SJCRH30 (cell line): Measurements from ENCODE around the gene RGL1. TPM values are rescaled to one million over a fixed set of nuclear protein-coding genes. Genes with fewer than 3 reads are reported as not detected.

Experiments
- DNase-seq, 2 experiments: peaks; one replicate each; pipeline ENCODE4 v3.0.0-alpha.2; 2015 to 2020
- H3K27ac ChIP-seq: fragments of 250-450 bp; sonication (Bioruptor Pico); 2 replicates; pipeline ENCODE4 v1.5.1; 2020; ENCODE audit warnings: mild to moderate bottlenecking, moderate library complexity
- H3K27me3 ChIP-seq: fragments of 250-450 bp; sonication (Bioruptor Pico); 2 replicates; pipeline ENCODE4 v1.5.1; 2020; ENCODE audit warnings: mild to moderate bottlenecking, moderate library complexity
- H3K36me3 ChIP-seq: fragments of 250-450 bp; sonication (Bioruptor Pico); 2 replicates; pipeline ENCODE4 v1.5.1; 2020; ENCODE audit warnings: mild to moderate bottlenecking, moderate library complexity
- H3K4me1 ChIP-seq: fragments of 250-450 bp; sonication (Bioruptor Pico); 2 replicates; pipeline ENCODE4 v1.5.1; 2020; ENCODE audit warnings: mild to moderate bottlenecking, moderate library complexity
- H3K4me3 ChIP-seq: fragments of 250-450 bp; sonication (Bioruptor Pico); 2 replicates; pipeline ENCODE4 v1.5.1; 2020; ENCODE audit warnings: mild to moderate bottlenecking, moderate library complexity
- H3K9me3 ChIP-seq: fragments of 250-450 bp; sonication (Bioruptor Pico); replicated peaks from 2 replicates; pipeline ENCODE4 v1.5.1; 2020; ENCODE audit warnings: mild to moderate bottlenecking, moderate library complexity
- total RNA-seq: library from RNA; depleted of rRNA; stranded (reverse); fragments of >200 nt; shearing (Covaris generic); gene quantifications from 2 replicates; pipeline ENCODE4 v1.2.3, GENCODE V29; 2014

The RGL1 gene
- total RNA-seq, 1 experiment from 2014 or later, result 0.32 TPM

- H3K4me1 ChIP-seq, result no peaks in the 10 kb centered on the region
- no peak for DNase-seq
- no peak overlapping the region for H3K4me3 ChIP-seq
- no peak overlapping the region for H3K27ac ChIP-seq
- no peaks in the 10 kb centered on the region for H3K9me3 ChIP-seq
- H3K36me3 ChIP-seq, result no peaks in the 10 kb centered on the region
- H3K27me3 ChIP-seq, result no peaks in the 10 kb centered on the region
Observed at GRCh38 chr1:183824291-183824690, 19.4 kb downstream of the RGL1 start.

- no peak for DNase-seq
- no peaks in the 10 kb centered on the region for H3K4me1 ChIP-seq
Observed at GRCh38 chr1:183827801-183828200, 22.9 kb downstream of the RGL1 start.

GRCh38 chr1:183830389-183830788 is 25.5 kb downstream of the RGL1 start:
- Histone ChIP-seq H3K9me3 (no peaks in the 10 kb centered on the region), H3K4me1 (no peaks in the 10 kb centered on the region), H3K4me3 (no peak overlapping the region), H3K27ac (no peak overlapping the region), H3K27me3 (no peaks in the 10 kb centered on the region), H3K36me3 (no peaks in the 10 kb centered on the region)
- DNase-seq, result no peak

More at GRCh38 chr1:183827801-183828200, 22.9 kb downstream of the RGL1 start:
- no peaks in the 10 kb centered on the region for H3K27me3 ChIP-seq
- no peak overlapping the region for H3K4me3 ChIP-seq
- no peaks in the 10 kb centered on the region for H3K36me3 ChIP-seq
- H3K27ac ChIP-seq, result no peak overlapping the region
- no peaks in the 10 kb centered on the region for H3K9me3 ChIP-seq

- no peaks in the 10 kb centered on the region for H3K4me1 ChIP-seq
- DNase-seq, result no peak
Observed at GRCh38 chr1:183831311-183831710, 26.4 kb downstream of the RGL1 start.

GRCh38 chr1:183832459-183832858 is 27.5 kb downstream of the RGL1 start:
- H3K27ac ChIP-seq, result no peak overlapping the region

More at GRCh38 chr1:183831311-183831710, 26.4 kb downstream of the RGL1 start:
- Histone ChIP-seq H3K4me3 (no peak overlapping the region), H3K27ac (no peak overlapping the region), H3K27me3 (no peaks in the 10 kb centered on the region), H3K36me3 (no peaks in the 10 kb centered on the region), H3K9me3 (no peaks in the 10 kb centered on the region)

GRCh38 chr1:183834568-183834967 is 29.6 kb downstream of the RGL1 start:
- Histone ChIP-seq H3K9me3 (no peaks in the 10 kb centered on the region), H3K27me3 (no peaks in the 10 kb centered on the region), H3K4me3 (no peak overlapping the region), H3K4me1 (no peaks in the 10 kb centered on the region), H3K36me3 (no peaks in the 10 kb centered on the region), H3K27ac (no peak overlapping the region)
- DNase-seq, result no peak

More at GRCh38 chr1:183832459-183832858, 27.5 kb downstream of the RGL1 start:
- no peaks in the 10 kb centered on the region for H3K4me1 ChIP-seq
- H3K27me3 ChIP-seq, result no peaks in the 10 kb centered on the region
- no peaks in the 10 kb centered on the region for H3K36me3 ChIP-seq
- no peaks in the 10 kb centered on the region for H3K9me3 ChIP-seq
- no peak for DNase-seq
- no peak overlapping the region for H3K4me3 ChIP-seq

- Histone ChIP-seq H3K9me3 (no peaks in the 10 kb centered on the region), H3K4me1 (no peaks in the 10 kb centered on the region), H3K27me3 (no peaks in the 10 kb centered on the region), H3K4me3 (no peak overlapping the region), H3K36me3 (no peaks in the 10 kb centered on the region), H3K27ac (no peak overlapping the region)
- no peak for DNase-seq
Observed at GRCh38 chr1:183836598-183836997, 31.7 kb downstream of the RGL1 start.

- Histone ChIP-seq H3K4me3 (no peak overlapping the region), H3K9me3 (no peaks in the 10 kb centered on the region), H3K27me3 (no peaks in the 10 kb centered on the region), H3K4me1 (no peaks in the 10 kb centered on the region), H3K36me3 (no peaks in the 10 kb centered on the region), H3K27ac (no peak overlapping the region)
- DNase-seq, result no peak
Observed at GRCh38 chr1:183837062-183837461, 32.1 kb downstream of the RGL1 start.

- Histone ChIP-seq H3K4me3 (no peak overlapping the region), H3K36me3 (no peaks in the 10 kb centered on the region), H3K27ac (no peak overlapping the region), H3K4me1 (peaks cover 9% of the 10 kb centered on the region), H3K9me3 (no peaks in the 10 kb centered on the region), H3K27me3 (no peaks in the 10 kb centered on the region)
- DNase-seq, result no peak
Observed at GRCh38 chr1:183838221-183838620, 33.3 kb downstream of the RGL1 start.

GRCh38 chr1:183840140-183840539 is 35.2 kb downstream of the RGL1 start:
- Histone ChIP-seq H3K4me3 (no peak overlapping the region), H3K27ac (no peak overlapping the region), H3K9me3 (no peaks in the 10 kb centered on the region), H3K27me3 (no peaks in the 10 kb centered on the region), H3K4me1 (peaks cover 15% of the 10 kb centered on the region), H3K36me3 (no peaks in the 10 kb centered on the region)
- DNase-seq, result no peak

- no peaks in the 10 kb centered on the region for H3K27me3 ChIP-seq
- H3K36me3 ChIP-seq, result no peaks in the 10 kb centered on the region
- H3K4me3 ChIP-seq, result no peak overlapping the region
- DNase-seq, result no peak
- H3K9me3 ChIP-seq, result no peaks in the 10 kb centered on the region
- H3K27ac ChIP-seq, result no peak overlapping the region
- H3K4me1 ChIP-seq, result peaks cover 15% of the 10 kb centered on the region
Observed at GRCh38 chr1:183841550-183841949, 36.6 kb downstream of the RGL1 start.

- Histone ChIP-seq H3K9me3 (no peaks in the 10 kb centered on the region), H3K4me3 (no peak overlapping the region), H3K36me3 (no peaks in the 10 kb centered on the region), H3K27ac (no peak overlapping the region), H3K27me3 (no peaks in the 10 kb centered on the region), H3K4me1 (peaks cover 15% of the 10 kb centered on the region)
- DNase-seq, result peak; percentile 6 to 42
Observed at GRCh38 chr1:183841950-183842794, 37.3 kb downstream of the RGL1 start.

- no peak for DNase-seq
- no peaks in the 10 kb centered on the region for H3K9me3 ChIP-seq
- H3K27me3 ChIP-seq, result no peaks in the 10 kb centered on the region
- H3K4me1 ChIP-seq, result peaks cover 15% of the 10 kb centered on the region
- H3K27ac ChIP-seq, result no peak overlapping the region
- H3K4me3 ChIP-seq, result no peak overlapping the region
- no peaks in the 10 kb centered on the region for H3K36me3 ChIP-seq
Observed at GRCh38 chr1:183842795-183843144, 37.9 kb downstream of the RGL1 start.

GRCh38 chr1:183844806-183845205 is 39.9 kb downstream of the RGL1 start:
- DNase-seq, result peak; percentile 2 to 41
- Histone ChIP-seq H3K9me3 (no peaks in the 10 kb centered on the region), H3K4me1 (peaks cover 15% of the 10 kb centered on the region), H3K4me3 (no peak overlapping the region), H3K27me3 (no peaks in the 10 kb centered on the region), H3K36me3 (no peaks in the 10 kb centered on the region), H3K27ac (no peak overlapping the region)

GRCh38 chr1:183845681-183846080 is 40.8 kb downstream of the RGL1 start:
- Histone ChIP-seq H3K4me1 (peaks cover 15% of the 10 kb centered on the region), H3K36me3 (no peaks in the 10 kb centered on the region), H3K27ac (no peak overlapping the region), H3K27me3 (no peaks in the 10 kb centered on the region), H3K9me3 (no peaks in the 10 kb centered on the region), H3K4me3 (no peak overlapping the region)
- no peak for DNase-seq

GRCh38 chr1:183847641-183848040 is 42.7 kb downstream of the RGL1 start:
- H3K9me3 ChIP-seq, result no peaks in the 10 kb centered on the region
- no peak overlapping the region for H3K4me3 ChIP-seq
- no peaks in the 10 kb centered on the region for H3K36me3 ChIP-seq
- no peak for DNase-seq
- H3K4me1 ChIP-seq, result peaks cover 12% of the 10 kb centered on the region
- H3K27me3 ChIP-seq, result no peaks in the 10 kb centered on the region
- H3K27ac ChIP-seq, result no peak overlapping the region
